ENCODE measurements around the gene HMCN2. TPM values are rescaled to one million over a fixed set of nuclear protein-coding genes. Genes with fewer than 3 reads are reported as not detected.

The HMCN2 gene
- polyA plus RNA-seq, 2 of the 4 experiments (the other 2 are of a cell fraction): 0.01 TPM; not detected in 1

DNA sequence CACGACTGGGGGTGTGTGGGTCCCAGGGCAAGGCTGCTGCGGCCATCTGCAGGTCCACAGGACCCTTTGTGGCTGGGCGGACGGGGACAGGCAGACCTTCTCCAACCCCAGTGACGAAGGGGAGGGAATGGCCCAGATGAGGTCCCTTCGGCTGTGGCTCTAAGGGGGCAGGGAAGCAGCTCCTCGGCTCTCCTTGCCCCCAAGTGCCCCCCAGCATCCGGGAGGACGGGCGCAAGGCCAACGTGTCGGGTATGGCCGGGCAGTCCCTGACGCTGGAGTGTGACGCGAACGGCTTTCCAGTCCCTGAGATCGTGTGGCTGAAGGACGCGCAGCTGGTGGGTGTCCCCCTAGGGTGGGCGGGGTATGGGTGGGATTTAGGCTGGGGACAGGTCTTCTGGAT lies 82.8 kb downstream of the HMCN2 start (continued):
- TF ChIP-seq ZSCAN20 (CRISPR knock-in tag; IDR thresholded peaks at IDR 0.05) (no peak), EP300 (IDR thresholded peaks at IDR 0.05) (no peak), SREBF2 (IDR thresholded peaks at IDR 0.05) (no peak)

DNA sequence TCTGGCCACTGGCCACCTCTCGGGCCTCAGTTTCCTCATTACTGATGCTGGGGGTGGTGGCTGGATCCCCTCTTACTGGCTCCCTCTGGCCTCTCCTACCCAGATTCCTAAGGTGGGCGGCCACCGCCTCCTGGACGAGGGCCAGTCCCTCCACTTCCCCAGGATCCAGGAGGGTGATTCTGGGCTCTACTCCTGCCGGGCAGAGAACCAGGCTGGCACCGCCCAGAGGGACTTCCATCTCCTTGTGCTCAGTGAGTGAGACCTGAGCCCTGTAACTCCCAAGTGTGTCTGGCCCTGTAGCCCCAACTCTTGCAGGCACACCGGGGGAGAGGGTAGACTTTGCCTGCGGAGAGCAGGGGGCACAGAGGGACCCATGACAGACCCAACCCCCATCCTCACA lies 83.3 kb downstream of the HMCN2 start:
- no peak for TF ChIP-seq HEYL (CRISPR knock-in tag; IDR thresholded peaks at IDR 0.05)
- no peak for TF ChIP-seq SMC3 (IDR thresholded peaks at IDR 0.05)
- TF ChIP-seq, protein P1, sequence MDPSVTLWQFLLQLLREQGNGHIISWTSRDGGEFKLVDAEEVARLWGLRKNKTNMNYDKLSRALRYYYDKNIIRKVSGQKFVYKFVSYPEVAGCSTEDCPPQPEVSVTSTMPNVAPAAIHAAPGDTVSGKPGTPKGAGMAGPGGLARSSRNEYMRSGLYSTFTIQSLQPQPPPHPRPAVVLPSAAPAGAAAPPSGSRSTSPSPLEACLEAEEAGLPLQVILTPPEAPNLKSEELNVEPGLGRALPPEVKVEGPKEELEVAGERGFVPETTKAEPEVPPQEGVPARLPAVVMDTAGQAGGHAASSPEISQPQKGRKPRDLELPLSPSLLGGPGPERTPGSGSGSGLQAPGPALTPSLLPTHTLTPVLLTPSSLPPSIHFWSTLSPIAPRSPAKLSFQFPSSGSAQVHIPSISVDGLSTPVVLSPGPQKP (IDR thresholded peaks at IDR 0.05; ENCODE audit: low read depth, low read length): no peak
- TF ChIP-seq CHD2 (IDR thresholded peaks at IDR 0.05; ENCODE audit: low read length, partially characterized antibody): no peak
- no peak for TF ChIP-seq NFE2L2 (conservative IDR thresholded peaks at IDR 0.05; ENCODE audit: low read length)
- no peak for TF ChIP-seq EHMT2 (IDR thresholded peaks at IDR 0.05; ENCODE audit: low read depth)
- no peak for TF ChIP-seq HDAC2 (IDR thresholded peaks at IDR 0.05)
- TF ChIP-seq, protein P2, sequence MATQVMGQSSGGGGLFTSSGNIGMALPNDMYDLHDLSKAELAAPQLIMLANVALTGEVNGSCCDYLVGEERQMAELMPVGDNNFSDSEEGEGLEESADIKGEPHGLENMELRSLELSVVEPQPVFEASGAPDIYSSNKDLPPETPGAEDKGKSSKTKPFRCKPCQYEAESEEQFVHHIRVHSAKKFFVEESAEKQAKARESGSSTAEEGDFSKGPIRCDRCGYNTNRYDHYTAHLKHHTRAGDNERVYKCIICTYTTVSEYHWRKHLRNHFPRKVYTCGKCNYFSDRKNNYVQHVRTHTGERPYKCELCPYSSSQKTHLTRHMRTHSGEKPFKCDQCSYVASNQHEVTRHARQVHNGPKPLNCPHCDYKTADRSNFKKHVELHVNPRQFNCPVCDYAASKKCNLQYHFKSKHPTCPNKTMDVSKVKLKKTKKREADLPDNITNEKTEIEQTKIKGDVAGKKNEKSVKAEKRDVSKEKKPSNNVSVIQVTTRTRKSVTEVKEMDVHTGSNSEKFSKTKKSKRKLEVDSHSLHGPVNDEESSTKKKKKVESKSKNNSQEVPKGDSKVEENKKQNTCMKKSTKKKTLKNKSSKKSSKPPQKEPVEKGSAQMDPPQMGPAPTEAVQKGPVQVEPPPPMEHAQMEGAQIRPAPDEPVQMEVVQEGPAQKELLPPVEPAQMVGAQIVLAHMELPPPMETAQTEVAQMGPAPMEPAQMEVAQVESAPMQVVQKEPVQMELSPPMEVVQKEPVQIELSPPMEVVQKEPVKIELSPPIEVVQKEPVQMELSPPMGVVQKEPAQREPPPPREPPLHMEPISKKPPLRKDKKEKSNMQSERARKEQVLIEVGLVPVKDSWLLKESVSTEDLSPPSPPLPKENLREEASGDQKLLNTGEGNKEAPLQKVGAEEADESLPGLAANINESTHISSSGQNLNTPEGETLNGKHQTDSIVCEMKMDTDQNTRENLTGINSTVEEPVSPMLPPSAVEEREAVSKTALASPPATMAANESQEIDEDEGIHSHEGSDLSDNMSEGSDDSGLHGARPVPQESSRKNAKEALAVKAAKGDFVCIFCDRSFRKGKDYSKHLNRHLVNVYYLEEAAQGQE (IDR thresholded peaks at IDR 0.05): no peak
- TF ChIP-seq CHD4 (IDR thresholded peaks at IDR 0.05; ENCODE audit: borderline replicate concordance): no peak
- no peak for TF ChIP-seq KDM1A (IDR thresholded peaks at IDR 0.05; ENCODE audit: low read depth)
- TF ChIP-seq ZNF302 (CRISPR knock-in tag; IDR thresholded peaks at IDR 0.05): no peak
- no peak for TF ChIP-seq MAFK (IDR thresholded peaks at IDR 0.05; ENCODE audit: partially characterized antibody)
- TF ChIP-seq HOXB13 (CRISPR knock-in tag; IDR thresholded peaks at IDR 0.05; ENCODE audit: low read depth): no peak
- TF ChIP-seq, protein P3, sequence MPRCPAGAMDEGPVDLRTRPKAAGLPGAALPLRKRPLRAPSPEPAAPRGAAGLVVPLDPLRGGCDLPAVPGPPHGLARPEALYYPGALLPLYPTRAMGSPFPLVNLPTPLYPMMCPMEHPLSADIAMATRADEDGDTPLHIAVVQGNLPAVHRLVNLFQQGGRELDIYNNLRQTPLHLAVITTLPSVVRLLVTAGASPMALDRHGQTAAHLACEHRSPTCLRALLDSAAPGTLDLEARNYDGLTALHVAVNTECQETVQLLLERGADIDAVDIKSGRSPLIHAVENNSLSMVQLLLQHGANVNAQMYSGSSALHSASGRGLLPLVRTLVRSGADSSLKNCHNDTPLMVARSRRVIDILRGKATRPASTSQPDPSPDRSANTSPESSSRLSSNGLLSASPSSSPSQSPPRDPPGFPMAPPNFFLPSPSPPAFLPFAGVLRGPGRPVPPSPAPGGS (IDR thresholded peaks at IDR 0.05): no peak
- TF ChIP-seq, protein P4, sequence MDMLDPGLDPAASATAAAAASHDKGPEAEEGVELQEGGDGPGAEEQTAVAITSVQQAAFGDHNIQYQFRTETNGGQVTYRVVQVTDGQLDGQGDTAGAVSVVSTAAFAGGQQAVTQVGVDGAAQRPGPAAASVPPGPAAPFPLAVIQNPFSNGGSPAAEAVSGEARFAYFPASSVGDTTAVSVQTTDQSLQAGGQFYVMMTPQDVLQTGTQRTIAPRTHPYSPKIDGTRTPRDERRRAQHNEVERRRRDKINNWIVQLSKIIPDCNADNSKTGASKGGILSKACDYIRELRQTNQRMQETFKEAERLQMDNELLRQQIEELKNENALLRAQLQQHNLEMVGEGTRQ (IDR thresholded peaks at IDR 0.05): no peak
- TF ChIP-seq NPAS2 (CRISPR knock-in tag; IDR thresholded peaks at IDR 0.05; ENCODE audit: borderline replicate concordance): no peak
- TF ChIP-seq MAZ (IDR thresholded peaks at IDR 0.05; ENCODE audit: borderline replicate concordance, low read depth, low read length): no peak
- H3K4me2 ChIP-seq: no peak overlapping the region
- no peak for DNase-seq (ENCODE audit: low read depth in 1 of 2, low spot score in 1 of 2)
- POLR2A ChIA-PET: no interaction called here
- FAIRE-seq: no peak
- H3K4me3 ChIP-seq: no peak overlapping the region
- CTCF ChIA-PET: interaction anchor here (1.2 kb wide), 1 partner anchor 26 kb away, joined by 4 read pairs; no protein-coding TSS in a partner anchor
- no peak overlapping the region for H3K27ac ChIP-seq
- H3K4me1 ChIP-seq: no peaks in the 10 kb centered on the region
- ATAC-seq: peak in 1 of 2 experiments; percentile 10; a peak in 1 of 6 replicates
- H3K9me3 ChIP-seq: no peaks in the 10 kb centered on the region
- WGBS (ENCODE audit: missing lambda C conversion rate): 44% methylated on average over 6 of the region's 8 CpGs
